Panc1 (cell line): Measurements from ENCODE around the gene CD80. TPM values are rescaled to one million over a fixed set of nuclear protein-coding genes. Genes with fewer than 3 reads are reported as not detected.

Experiments used
- ATAC-seq: fragments of 200-7000 bp; cut with Tn5 transposase; 2 replicates; pipeline ENCODE4 v1.9.1; 2020; ENCODE audit warnings: mild to moderate bottlenecking, moderate library complexity
- BruUV-seq: library from RNA; stranded (reverse); fragments of 400-500 nt; replicated peaks from 2 replicates; lab custom pipeline; 2021; lab: Mats Ljungman, UMichigan
- CTCF ChIA-PET: fragments of 300-600 bp; sonication (Branson Sonifier 250); formaldehyde crosslinking; loops from one replicate; lab custom pipeline; 2022; ENCODE audit warnings: antibody characterized with exemption; lab: Charles Lee
- POLR2A ChIA-PET: fragments of 300-600 bp; sonication (Branson Sonifier 250); formaldehyde crosslinking; loops from one replicate; lab custom pipeline; 2022; ENCODE audit warnings: antibody characterized with exemption; lab: Charles Lee
- DNase-seq: peaks from one replicate; pipeline ENCODE4 v3.0.0-alpha.2; 2010; ENCODE audit warnings: low read depth, low spot score
- H3K27ac ChIP-seq: 2 replicates; pipeline ENCODE4 v1.5.1; 2011; ENCODE audit warnings: mild to moderate bottlenecking, low read length, inconsistent platforms
- H3K27me3 ChIP-seq: fragments of 200-500 bp; sonication (Bioruptor generic); 2 replicates; pipeline ENCODE4 v1.6.0; 2014; ENCODE audit warnings: low read length, inconsistent platforms; ENCODE audit not compliant: control insufficient read depth, insufficient read depth
- H3K36me3 ChIP-seq: fragments of 200-500 bp; sonication (Bioruptor generic); 2 replicates; pipeline ENCODE4 v1.5.1; 2014; ENCODE audit warnings: inconsistent platforms, mild to moderate bottlenecking, low read length, moderate library complexity; ENCODE audit not compliant: control insufficient read depth, insufficient read depth
- H3K4me1 ChIP-seq: 2 replicates; pipeline ENCODE4 v1.5.1; 2011; ENCODE audit warnings: inconsistent platforms, mild to moderate bottlenecking, low read length, moderate library complexity; ENCODE audit not compliant: control insufficient read depth, insufficient read depth
- H3K4me3 ChIP-seq, 2 experiments: 2 replicates each; pipeline ENCODE4 v1.5.1; 2011 to 2012; ENCODE audit warnings: low read depth in 2 of 2, low read length in 2 of 2, mild to moderate bottlenecking in 2 of 2, inconsistent platforms in 1 of 2, moderate library complexity in 1 of 2
- H3K9me3 ChIP-seq: fragments of 200-500 bp; sonication (Bioruptor generic); 2 replicates; pipeline ENCODE4 v1.5.1; 2014; ENCODE audit warnings: low read depth, mild to moderate bottlenecking, inconsistent platforms, low read length, moderate library complexity; ENCODE audit not compliant: control insufficient read depth, insufficient read depth
- POLR2AphosphoS5 ChIP-seq: IDR thresholded peaks from 2 replicates; pipeline ENCODE4 v1.6.1; 2012; ENCODE audit warnings: mild to moderate bottlenecking, low read depth, low read length, moderate library complexity
- SIN3A ChIP-seq: IDR thresholded peaks from 2 replicates; pipeline ENCODE4 v1.6.1; 2012; ENCODE audit warnings: low read depth, mild to moderate bottlenecking, low read length, moderate library complexity, borderline replicate concordance; ENCODE audit not compliant: insufficient read depth
- TCF7L2 ChIP-seq: IDR thresholded peaks from 2 replicates; pipeline ENCODE4 v1.6.1; 2011; ENCODE audit warnings: mild to moderate bottlenecking, low read depth, low read length, inconsistent platforms
- in situ Hi-C: cut with HindIII; loops from 2 replicates; pipeline ENCODE4 v1.10.0; 2016; ENCODE audit warnings: low sequenced_read_pairs, low pct_unique_long_range_greater_than_20kb
- intact Hi-C: fragments of 100-400 bp; cut with micrococcal nuclease; formaldehyde crosslinking; loops from one replicate; pipeline ENCODE4 v1.10.0; 2022; ENCODE audit not compliant: unreplicated experiment
- total RNA-seq: library from RNA; stranded (reverse); gene quantifications from one replicate; pipeline ENCODE4 v1.2.1, GENCODE V29; 2021; ENCODE audit not compliant: unreplicated experiment
- TF ChIP-seq, protein P1 (sequence below): fragments of 450-650 bp; IDR thresholded peaks from 2 replicates; pipeline ENCODE4 v1.5.1; 2017; ENCODE audit warnings: mild to moderate bottlenecking
- TF ChIP-seq, protein P2 (sequence below), 2 experiments: IDR thresholded peaks; 2 replicates each; pipeline ENCODE4 v1.6.1; 2011 to 2012; ENCODE audit warnings: low read depth in 2 of 2, control low read depth in 1 of 2, low read length in 1 of 2, mild to moderate bottlenecking in 1 of 2, moderate library complexity in 1 of 2; ENCODE audit not compliant: insufficient read depth in 1 of 2

The CD80 gene
- total RNA-seq, 1 experiment from 2014 or later: 0.15 TPM

DNA sequence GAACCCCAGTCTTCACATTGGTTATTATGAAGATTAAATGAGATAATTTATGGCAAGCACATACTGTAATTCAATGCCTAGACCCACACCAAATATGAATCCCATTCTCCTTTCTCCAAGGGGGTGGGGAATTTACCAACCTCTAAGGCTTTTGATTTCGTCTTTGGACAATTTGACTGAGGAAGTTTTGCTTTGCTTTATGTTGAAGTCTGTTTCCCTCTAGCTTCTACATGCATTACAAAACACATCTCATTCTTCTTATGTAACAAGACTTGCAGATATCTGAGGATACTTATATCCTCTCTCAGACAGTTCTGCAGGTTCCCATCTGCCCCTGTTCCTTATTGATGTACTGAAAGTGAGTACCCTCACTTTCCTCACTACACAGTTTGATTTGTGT is 12.2 kb downstream of the CD80 start:
- in situ Hi-C loops: no loop called here
- intact Hi-C loops: no loop called here
- no peak for DNase-seq
- Histone ChIP-seq H3K4me1 (no peaks in the 10 kb centered on the region), H3K27ac (no peak overlapping the region), H3K9me3 (no peaks in the 10 kb centered on the region), H3K36me3 (no peaks in the 10 kb centered on the region), H3K27me3 (no peaks in the 10 kb centered on the region), H3K4me3 (no peak overlapping the region)
- ChIA-PET POLR2A (no interaction called here), CTCF (interaction anchor here (0.6 kb wide), 1 partner anchor 461 kb away, joined by 5 read pairs; no protein-coding TSS in a partner anchor)
- no peak for ATAC-seq
- no TSS peak for BruUV-seq
- TF ChIP-seq POLR2AphosphoS5: no peak
- TF ChIP-seq, protein P1, sequence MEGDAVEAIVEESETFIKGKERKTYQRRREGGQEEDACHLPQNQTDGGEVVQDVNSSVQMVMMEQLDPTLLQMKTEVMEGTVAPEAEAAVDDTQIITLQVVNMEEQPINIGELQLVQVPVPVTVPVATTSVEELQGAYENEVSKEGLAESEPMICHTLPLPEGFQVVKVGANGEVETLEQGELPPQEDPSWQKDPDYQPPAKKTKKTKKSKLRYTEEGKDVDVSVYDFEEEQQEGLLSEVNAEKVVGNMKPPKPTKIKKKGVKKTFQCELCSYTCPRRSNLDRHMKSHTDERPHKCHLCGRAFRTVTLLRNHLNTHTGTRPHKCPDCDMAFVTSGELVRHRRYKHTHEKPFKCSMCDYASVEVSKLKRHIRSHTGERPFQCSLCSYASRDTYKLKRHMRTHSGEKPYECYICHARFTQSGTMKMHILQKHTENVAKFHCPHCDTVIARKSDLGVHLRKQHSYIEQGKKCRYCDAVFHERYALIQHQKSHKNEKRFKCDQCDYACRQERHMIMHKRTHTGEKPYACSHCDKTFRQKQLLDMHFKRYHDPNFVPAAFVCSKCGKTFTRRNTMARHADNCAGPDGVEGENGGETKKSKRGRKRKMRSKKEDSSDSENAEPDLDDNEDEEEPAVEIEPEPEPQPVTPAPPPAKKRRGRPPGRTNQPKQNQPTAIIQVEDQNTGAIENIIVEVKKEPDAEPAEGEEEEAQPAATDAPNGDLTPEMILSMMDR: no peak
- no peak for TF ChIP-seq TCF7L2
- TF ChIP-seq SIN3A: no peak
- TF ChIP-seq, protein P2, sequence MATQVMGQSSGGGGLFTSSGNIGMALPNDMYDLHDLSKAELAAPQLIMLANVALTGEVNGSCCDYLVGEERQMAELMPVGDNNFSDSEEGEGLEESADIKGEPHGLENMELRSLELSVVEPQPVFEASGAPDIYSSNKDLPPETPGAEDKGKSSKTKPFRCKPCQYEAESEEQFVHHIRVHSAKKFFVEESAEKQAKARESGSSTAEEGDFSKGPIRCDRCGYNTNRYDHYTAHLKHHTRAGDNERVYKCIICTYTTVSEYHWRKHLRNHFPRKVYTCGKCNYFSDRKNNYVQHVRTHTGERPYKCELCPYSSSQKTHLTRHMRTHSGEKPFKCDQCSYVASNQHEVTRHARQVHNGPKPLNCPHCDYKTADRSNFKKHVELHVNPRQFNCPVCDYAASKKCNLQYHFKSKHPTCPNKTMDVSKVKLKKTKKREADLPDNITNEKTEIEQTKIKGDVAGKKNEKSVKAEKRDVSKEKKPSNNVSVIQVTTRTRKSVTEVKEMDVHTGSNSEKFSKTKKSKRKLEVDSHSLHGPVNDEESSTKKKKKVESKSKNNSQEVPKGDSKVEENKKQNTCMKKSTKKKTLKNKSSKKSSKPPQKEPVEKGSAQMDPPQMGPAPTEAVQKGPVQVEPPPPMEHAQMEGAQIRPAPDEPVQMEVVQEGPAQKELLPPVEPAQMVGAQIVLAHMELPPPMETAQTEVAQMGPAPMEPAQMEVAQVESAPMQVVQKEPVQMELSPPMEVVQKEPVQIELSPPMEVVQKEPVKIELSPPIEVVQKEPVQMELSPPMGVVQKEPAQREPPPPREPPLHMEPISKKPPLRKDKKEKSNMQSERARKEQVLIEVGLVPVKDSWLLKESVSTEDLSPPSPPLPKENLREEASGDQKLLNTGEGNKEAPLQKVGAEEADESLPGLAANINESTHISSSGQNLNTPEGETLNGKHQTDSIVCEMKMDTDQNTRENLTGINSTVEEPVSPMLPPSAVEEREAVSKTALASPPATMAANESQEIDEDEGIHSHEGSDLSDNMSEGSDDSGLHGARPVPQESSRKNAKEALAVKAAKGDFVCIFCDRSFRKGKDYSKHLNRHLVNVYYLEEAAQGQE (IDR thresholded peaks at IDR 0.05; ENCODE audit: insufficient read depth in 1 of 2, low read depth in 2 of 2, low read length in 1 of 2): no peak

GRCh38 chr3:119543147-119543546 is 16.3 kb downstream of the CD80 start:
- Histone ChIP-seq H3K36me3 (no peaks in the 10 kb centered on the region), H3K9me3 (no peaks in the 10 kb centered on the region), H3K27me3 (no peaks in the 10 kb centered on the region), H3K4me3 (no peak overlapping the region), H3K27ac (no peak overlapping the region), H3K4me1 (no peaks in the 10 kb centered on the region)
- POLR2A ChIA-PET: no interaction called here
- in situ Hi-C loops: no loop called here
- no peak for DNase-seq
- BruUV-seq: no TSS peak
- no peak for TF ChIP-seq POLR2AphosphoS5
- no peak for TF ChIP-seq TCF7L2
- TF ChIP-seq, protein P2 (IDR thresholded peaks at IDR 0.05; ENCODE audit: insufficient read depth in 1 of 2, low read depth in 2 of 2, low read length in 1 of 2): no peak
- TF ChIP-seq, protein P1: no peak
- no peak for TF ChIP-seq SIN3A
- CTCF ChIA-PET: no interaction called here
- intact Hi-C loops: no loop called here
- ATAC-seq: no peak
